ENCODE results near the gene STX3. TPM values are rescaled to one million over a fixed set of nuclear protein-coding genes. Genes with fewer than 3 reads are reported as not detected.

STX3 gene
- total RNA-seq, 4 donors from 2014 or later = 23.5 to 39.4 (median 33.4) TPM

GRCh38 chr11:59767225-59767611 is 12.0 kb downstream of the STX3 start:
- DNase-seq (ENCODE audit: low spot score in 2 of 2) = no peak
- H3K4me3 ChIP-seq (ENCODE audit: low read depth, poor library complexity, severe bottlenecking) = no peak overlapping the region
- intact Hi-C loops (cut with DNase I; ENCODE audit: low total_unique reads) = no loop called here

GRCh38 chr11:59769111-59769510 is 13.9 kb downstream of the STX3 start:
- WGBS, 2 donors = 70 to 82% methylated on average over 7 of the region's 7 CpGs
- no peak for DNase-seq (ENCODE audit: low spot score in 2 of 2)
- no peak for TF ChIP-seq CTCF (IDR thresholded peaks at IDR 0.05)
- TF ChIP-seq POLR2A (IDR thresholded peaks at IDR 0.05) = no peak
- intact Hi-C loops (cut with DNase I; ENCODE audit: low total_unique reads) = no loop called here
- no peak overlapping the region for H3K4me3 ChIP-seq (ENCODE audit: low read depth, poor library complexity, severe bottlenecking)

More at GRCh38 chr11:59767225-59767611, 12.0 kb downstream of the STX3 start:
- TF ChIP-seq POLR2A (IDR thresholded peaks at IDR 0.05) = no peak
- TF ChIP-seq CTCF (IDR thresholded peaks at IDR 0.05) = no peak
- 84 to 94% methylated on average over 1 of the region's 1 CpG for WGBS, 2 donors

GRCh38 chr11:59769828-59770227 is 14.7 kb downstream of the STX3 start:
- TF ChIP-seq CTCF (IDR thresholded peaks at IDR 0.05) (no peak), POLR2A (IDR thresholded peaks at IDR 0.05) (no peak)
- 82 to 91% methylated on average over 4 of the region's 4 CpGs for WGBS, 2 donors
- DNase-seq (ENCODE audit: low spot score in 2 of 2) = no peak
- intact Hi-C loops (cut with DNase I; ENCODE audit: low total_unique reads) = no loop called here
- no peak overlapping the region for H3K4me3 ChIP-seq (ENCODE audit: low read depth, poor library complexity, severe bottlenecking)

- DNase-seq (ENCODE audit: low spot score in 2 of 2) = no peak
- no peak for TF ChIP-seq CTCF (IDR thresholded peaks at IDR 0.05)
- no peak for TF ChIP-seq POLR2A (IDR thresholded peaks at IDR 0.05)
- intact Hi-C loops (cut with DNase I; ENCODE audit: low total_unique reads) = no loop called here
- 85 to 92% methylated on average over 3 of the region's 3 CpGs for WGBS, 2 donors
- no peak overlapping the region for H3K4me3 ChIP-seq (ENCODE audit: low read depth, poor library complexity, severe bottlenecking)
Observed at GRCh38 chr11:59770319-59770718, 15.1 kb downstream of the STX3 start.

- DNase-seq (ENCODE audit: low spot score in 2 of 2) = no peak
- TF ChIP-seq CTCF (IDR thresholded peaks at IDR 0.05) = no peak
- TF ChIP-seq POLR2A (IDR thresholded peaks at IDR 0.05) = no peak
- H3K4me3 ChIP-seq (ENCODE audit: low read depth, poor library complexity, severe bottlenecking) = no peak overlapping the region
- intact Hi-C loops (cut with DNase I; ENCODE audit: low total_unique reads) = no loop called here
- 88 to 91% methylated on average over 8 of the region's 8 CpGs for WGBS, 2 donors
Observed at GRCh38 chr11:59770869-59771268, 15.7 kb downstream of the STX3 start.

- 72 to 78% methylated on average over 4 of the region's 4 CpGs for WGBS, 2 donors
- intact Hi-C loops (cut with DNase I; ENCODE audit: low total_unique reads) = no loop called here
- TF ChIP-seq CTCF (IDR thresholded peaks at IDR 0.05) (no peak), POLR2A (IDR thresholded peaks at IDR 0.05) (no peak)
- no peak for DNase-seq (ENCODE audit: low spot score in 2 of 2)
- no peak overlapping the region for H3K4me3 ChIP-seq (ENCODE audit: low read depth, poor library complexity, severe bottlenecking)
Observed at GRCh38 chr11:59771605-59772004, 16.4 kb downstream of the STX3 start.
